AG09319 (cell line): ENCODE data around the gene SIGLEC10.

ENCODE experiments used
- DNase-seq: peaks from one replicate; pipeline ENCODE4 v3.0.0-alpha.2; 2010; ENCODE audit warnings: low read depth; ENCODE audit errors: extremely low read depth
- TF ChIP-seq, protein P1 (sequence below): IDR thresholded peaks from 2 replicates; pipeline ENCODE4 v1.5.1; 2011; ENCODE audit warnings: low read depth, mild to moderate bottlenecking, inconsistent platforms, low read length, moderate library complexity

Gene SIGLEC10

GRCh38 chr19:51458899-51459505 lies 41.6 kb upstream of the SIGLEC10 start:
- TF ChIP-seq, protein P1, sequence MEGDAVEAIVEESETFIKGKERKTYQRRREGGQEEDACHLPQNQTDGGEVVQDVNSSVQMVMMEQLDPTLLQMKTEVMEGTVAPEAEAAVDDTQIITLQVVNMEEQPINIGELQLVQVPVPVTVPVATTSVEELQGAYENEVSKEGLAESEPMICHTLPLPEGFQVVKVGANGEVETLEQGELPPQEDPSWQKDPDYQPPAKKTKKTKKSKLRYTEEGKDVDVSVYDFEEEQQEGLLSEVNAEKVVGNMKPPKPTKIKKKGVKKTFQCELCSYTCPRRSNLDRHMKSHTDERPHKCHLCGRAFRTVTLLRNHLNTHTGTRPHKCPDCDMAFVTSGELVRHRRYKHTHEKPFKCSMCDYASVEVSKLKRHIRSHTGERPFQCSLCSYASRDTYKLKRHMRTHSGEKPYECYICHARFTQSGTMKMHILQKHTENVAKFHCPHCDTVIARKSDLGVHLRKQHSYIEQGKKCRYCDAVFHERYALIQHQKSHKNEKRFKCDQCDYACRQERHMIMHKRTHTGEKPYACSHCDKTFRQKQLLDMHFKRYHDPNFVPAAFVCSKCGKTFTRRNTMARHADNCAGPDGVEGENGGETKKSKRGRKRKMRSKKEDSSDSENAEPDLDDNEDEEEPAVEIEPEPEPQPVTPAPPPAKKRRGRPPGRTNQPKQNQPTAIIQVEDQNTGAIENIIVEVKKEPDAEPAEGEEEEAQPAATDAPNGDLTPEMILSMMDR, result no peak

DNA sequence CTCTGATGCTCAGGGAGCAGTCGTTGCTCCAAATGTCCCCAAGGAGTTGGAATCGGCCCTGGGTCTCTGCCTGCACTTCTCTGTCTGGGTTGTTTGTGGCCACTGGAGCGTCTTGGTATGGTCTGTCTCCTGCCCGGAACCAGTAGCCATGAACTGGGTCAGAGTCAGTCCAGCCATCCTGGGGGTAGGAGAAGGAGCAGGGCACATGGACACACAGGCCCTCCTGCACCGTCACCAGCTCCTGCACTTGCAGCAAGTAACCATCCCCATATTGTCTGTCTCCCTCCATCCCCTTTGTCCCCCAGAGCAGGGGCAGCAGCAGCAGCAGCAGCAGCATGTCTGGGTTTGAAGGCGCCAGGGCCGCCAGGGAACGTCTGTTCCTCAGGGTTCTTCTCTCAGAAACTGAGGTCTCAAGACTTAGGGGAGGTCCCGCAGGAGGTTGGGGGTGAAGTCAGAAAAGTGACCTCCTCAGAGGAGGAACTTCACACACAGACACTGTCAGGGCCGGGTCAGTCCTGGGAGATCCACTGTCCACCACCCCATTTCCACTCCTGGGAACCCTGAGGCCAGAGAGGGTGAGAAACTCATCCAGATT lies 40.7 kb upstream of the SIGLEC10 start, which contains the start of gene SIGLEC8:
Gene SIGLEC8 (minus strand): TSS at position 404 of the 595 bp plus-strand sequence. CDS start 67 bp downstream, at position 337.
- DNase-seq, result no peak
- TF ChIP-seq, protein P1, result no peak

More at GRCh38 chr19:51458899-51459505, 41.6 kb upstream of the SIGLEC10 start:
- no peak for DNase-seq

GRCh38 chr19:51457351-51458013 lies 40.0 kb upstream of the SIGLEC10 start:
- no peak for DNase-seq
- TF ChIP-seq, protein P1, result no peak

DNA sequence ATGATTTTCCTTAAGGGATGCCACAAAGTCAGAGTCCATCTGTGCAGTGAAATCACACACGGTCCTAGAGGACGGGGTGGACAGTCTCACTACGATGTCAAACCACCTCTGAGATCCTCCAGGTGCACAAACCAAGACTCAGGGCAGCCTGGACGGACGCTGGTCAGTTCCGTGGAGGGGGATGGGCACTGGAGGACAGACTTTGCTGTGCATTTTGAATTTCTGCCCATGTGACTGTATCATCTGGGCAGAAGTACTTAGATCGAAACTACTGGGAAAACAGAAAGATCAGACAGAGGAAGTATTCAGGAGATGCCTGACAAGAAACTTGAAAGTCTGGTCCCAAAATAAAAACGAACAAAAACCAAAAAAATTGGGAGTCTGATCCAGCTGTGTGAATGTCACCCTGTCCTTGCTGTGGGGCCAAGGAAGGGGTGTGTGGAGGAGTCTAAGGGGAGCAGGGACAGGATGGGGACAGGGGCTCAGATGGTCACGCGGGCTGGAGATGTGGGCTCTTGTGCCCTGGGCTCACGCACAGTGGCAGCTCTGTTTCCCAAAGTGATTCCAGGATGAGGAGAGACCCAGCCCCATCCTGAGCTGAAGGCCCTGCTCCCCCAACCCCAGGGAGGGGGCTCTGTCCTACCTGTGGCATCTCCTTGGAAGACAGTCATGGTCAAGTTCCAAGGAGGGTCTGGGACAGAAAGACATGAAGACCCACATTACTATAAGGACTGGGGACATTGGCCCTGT lies 39.3 kb upstream of the SIGLEC10 start:
- TF ChIP-seq, protein P1, result no peak
- no peak for DNase-seq

DNA sequence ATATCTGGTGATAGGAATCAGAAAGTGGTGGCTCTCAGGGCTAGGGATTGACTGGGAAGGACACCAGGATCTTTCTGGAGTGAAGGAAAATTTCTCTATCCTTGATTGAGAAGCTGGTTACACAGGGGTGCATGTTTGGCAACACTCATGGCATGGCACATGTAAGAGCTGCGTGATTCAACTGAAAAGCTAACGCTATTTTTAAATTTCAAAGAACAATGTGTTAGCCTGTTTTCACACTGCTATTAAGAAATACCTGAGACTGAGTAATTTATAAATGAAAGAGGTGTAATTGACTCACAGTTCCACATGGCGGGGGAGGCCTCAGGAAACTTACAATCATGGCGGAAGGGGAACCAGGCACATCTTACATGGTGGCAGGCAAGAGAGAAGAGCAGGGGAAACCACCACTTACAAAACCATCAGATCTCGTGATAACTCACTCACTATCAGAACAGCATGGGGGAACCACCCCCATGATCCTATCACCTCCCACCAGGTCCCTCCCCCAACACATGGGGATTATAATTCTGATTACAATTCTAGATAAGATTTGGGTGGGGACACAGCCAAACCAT lies 33.4 kb upstream of the SIGLEC10 start:
- DNase-seq, result no peak
- TF ChIP-seq, protein P1, result no peak

DNA sequence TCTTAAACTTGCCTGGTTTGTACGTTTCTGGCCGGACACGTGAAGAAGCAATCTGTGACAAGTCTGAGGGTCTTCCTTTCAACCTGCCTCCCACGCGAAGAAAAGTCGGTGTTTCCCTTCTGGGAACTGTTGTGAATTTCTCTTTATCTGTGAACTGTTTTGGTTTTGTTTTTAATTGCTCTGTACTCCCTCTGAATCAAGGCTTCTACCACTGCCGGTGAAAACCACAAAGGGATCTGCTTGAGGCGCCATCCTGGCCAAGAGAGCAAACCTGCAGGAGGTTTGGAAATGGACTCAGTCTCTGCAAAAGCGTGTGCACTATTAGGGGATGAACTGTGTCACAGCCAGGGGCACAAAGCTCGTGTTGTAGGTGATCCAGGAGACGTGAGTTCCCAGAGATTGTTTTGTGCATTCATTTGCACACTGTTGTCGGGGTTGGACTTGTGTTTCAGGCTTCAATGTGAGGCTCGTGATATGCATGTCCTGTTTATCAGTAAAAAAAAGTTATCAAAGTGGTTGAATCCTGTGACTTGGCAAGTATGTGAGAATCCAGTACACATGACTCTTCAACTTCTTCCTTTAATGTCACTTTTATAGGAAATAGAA lies 31.1 kb upstream of the SIGLEC10 start:
- DNase-seq, result no peak
- TF ChIP-seq, protein P1, result no peak
